IMR-90 (cell line): ENCODE results near the gene RGMA. TPM values are rescaled to one million over a fixed set of nuclear protein-coding genes. Genes with fewer than 3 reads are reported as not detected.

Source experiments
- ATAC-seq: fragments of 200-7000 bp; cut with Tn5 transposase; 2 replicates; pipeline ENCODE4 v1.9.1; 2020; ENCODE audit warnings: low read depth, mild to moderate bottlenecking, moderate library complexity
- BruUV-seq: library from RNA; stranded (reverse); fragments of 400-500 nt; replicated peaks from 2 replicates; lab custom pipeline; 2021; lab: Mats Ljungman, UMichigan
- CTCF ChIA-PET: fragments of 300-600 bp; formaldehyde crosslinking; extraction: SDS; loops from one replicate; lab custom pipeline; 2021; ENCODE audit warnings: antibody characterized with exemption; lab: Yijun Ruan, JAX
- POLR2A ChIA-PET: fragments of 300-600 bp; sonication (Branson Sonifier 250); formaldehyde crosslinking; loops from one replicate; lab custom pipeline; 2022; ENCODE audit warnings: antibody characterized with exemption; ENCODE audit not compliant: unreplicated experiment; lab: Charles Lee
- DNase-seq: peaks from one replicate; pipeline ENCODE4 v3.0.0; 2013
- H2AFZ ChIP-seq: replicated peaks from 2 replicates; pipeline ENCODE3; 2013; ENCODE audit warnings: low read length, mild to moderate bottlenecking; ENCODE audit not compliant: poor library complexity
- H2AK5ac ChIP-seq: 2 replicates; pipeline ENCODE4 v1.6.1; 2013; ENCODE audit warnings: low read depth, low read length, inconsistent platforms
- H2AK9ac ChIP-seq: replicated peaks from 2 replicates; pipeline ENCODE3; 2013; ENCODE audit warnings: mild to moderate bottlenecking, low read depth, low read length, moderate library complexity; ENCODE audit not compliant: poor library complexity
- H2BK120ac ChIP-seq: 2 replicates; pipeline ENCODE4 v1.6.1; 2013; ENCODE audit warnings: low read depth, low read length, inconsistent platforms
- H2BK15ac ChIP-seq: 3 replicates; pipeline ENCODE4 v1.6.1; 2013; ENCODE audit warnings: low read depth, low read length, inconsistent platforms
- H2BK20ac ChIP-seq: 2 replicates; pipeline ENCODE4 v1.6.1; 2013; ENCODE audit warnings: low read depth, mild to moderate bottlenecking, inconsistent platforms, low read length, moderate library complexity
- H2BK5ac ChIP-seq: 2 replicates; pipeline ENCODE4 v1.6.1; 2013; ENCODE audit warnings: mild to moderate bottlenecking, low read depth, low read length, inconsistent platforms; ENCODE audit not compliant: poor library complexity, severe bottlenecking
- H3K14ac ChIP-seq: replicated peaks from 2 replicates; pipeline ENCODE4 v1.6.1; 2013; ENCODE audit warnings: low read depth, low read length, inconsistent platforms
- H3K18ac ChIP-seq: 2 replicates; pipeline ENCODE4 v1.6.1; 2013; ENCODE audit warnings: low read depth, low read length, control low read depth
- H3K23ac ChIP-seq: 2 replicates; pipeline ENCODE4 v1.6.1; 2013; ENCODE audit warnings: low read depth, low read length, inconsistent platforms
- H3K27ac ChIP-seq: 2 replicates; pipeline ENCODE4 v1.5.1; 2013; ENCODE audit warnings: mild to moderate bottlenecking, control low read depth, low read length; ENCODE audit not compliant: insufficient read depth
- H3K27me3 ChIP-seq: 2 replicates; pipeline ENCODE4 v1.6.1; 2013; ENCODE audit warnings: low read length; ENCODE audit not compliant: control insufficient read depth, insufficient read depth
- H3K36me3 ChIP-seq: 2 replicates; pipeline ENCODE4 v1.6.1; 2013; ENCODE audit warnings: low read length, mixed read lengths; ENCODE audit not compliant: control insufficient read depth, insufficient read depth
- H3K4ac ChIP-seq: 2 replicates; pipeline ENCODE4 v1.6.1; 2013; ENCODE audit warnings: low read depth, low read length, inconsistent platforms
- H3K4me1 ChIP-seq: 2 replicates; pipeline ENCODE4 v1.6.1; 2013; ENCODE audit warnings: low read length, mixed read lengths; ENCODE audit not compliant: control insufficient read depth, insufficient read depth
- H3K4me2 ChIP-seq: 2 replicates; pipeline ENCODE4 v1.6.1; 2013; ENCODE audit warnings: low read depth, mild to moderate bottlenecking, control low read depth, low read length, moderate library complexity
- H3K4me3 ChIP-seq: 2 replicates; pipeline ENCODE4 v1.5.1; 2013; ENCODE audit warnings: low read depth, mild to moderate bottlenecking, control low read depth, low read length, moderate library complexity; ENCODE audit not compliant: insufficient read depth
- H3K56ac ChIP-seq: 2 replicates; pipeline ENCODE4 v1.6.1; 2013; ENCODE audit warnings: low read length, inconsistent platforms; ENCODE audit not compliant: insufficient read depth; ENCODE audit errors: extremely low read depth
- H3K79me1 ChIP-seq, 2 experiments: 2 replicates each; pipeline ENCODE4 v1.6.1; 2013; ENCODE audit warnings: low read length in 2 of 2, inconsistent platforms in 1 of 2, low read depth in 1 of 2
- H3K9ac ChIP-seq: 2 replicates; pipeline ENCODE4 v1.6.1; 2013; ENCODE audit warnings: low read depth, low read length, control low read depth
- H3K9me1 ChIP-seq: 2 replicates; pipeline ENCODE4 v1.6.1; 2013; ENCODE audit warnings: low read length, inconsistent platforms; ENCODE audit not compliant: insufficient read depth
- H3K9me3 ChIP-seq: 2 replicates; pipeline ENCODE4 v1.6.1; 2013; ENCODE audit warnings: low read length; ENCODE audit not compliant: control insufficient read depth, insufficient read depth
- H4K20me1 ChIP-seq: 2 replicates; pipeline ENCODE4 v1.6.1; 2013; ENCODE audit warnings: low read length, inconsistent platforms; ENCODE audit not compliant: insufficient read depth
- H4K5ac ChIP-seq: 2 replicates; pipeline ENCODE4 v1.6.1; 2013; ENCODE audit warnings: mild to moderate bottlenecking, low read depth, low read length, control low read depth
- H4K8ac ChIP-seq, 2 experiments: 2 replicates each; pipeline ENCODE4 v1.6.1; 2013; ENCODE audit warnings: low read depth in 2 of 2, low read length in 2 of 2, control low read depth in 1 of 2, inconsistent platforms in 1 of 2
- H4K91ac ChIP-seq: 2 replicates; pipeline ENCODE4 v1.6.1; 2013; ENCODE audit warnings: low read depth, low read length, inconsistent platforms; ENCODE audit not compliant: insufficient read depth
- BHLHE40 ChIP-seq: fragments of 150-350 bp; IDR thresholded peaks from 2 replicates; pipeline ENCODE4 v1.6.1; 2016; ENCODE audit warnings: mild to moderate bottlenecking, low read depth, low read length
- CEBPB ChIP-seq: IDR thresholded peaks from 2 replicates; pipeline ENCODE4 v1.6.1; 2012; ENCODE audit warnings: low read depth, low read length, improper control_type of control experiment
- CHD1 ChIP-seq: IDR thresholded peaks from 2 replicates; pipeline ENCODE4 v1.6.1; 2012; ENCODE audit warnings: low read depth, low read length, improper control_type of control experiment
- FOS ChIP-seq: fragments of 150-350 bp; IDR thresholded peaks from 2 replicates; pipeline ENCODE4 v1.6.1; 2016; ENCODE audit warnings: low read depth, low read length
- MAFK ChIP-seq: IDR thresholded peaks from 2 replicates; pipeline ENCODE4 v1.6.1; 2012; ENCODE audit warnings: low read depth, low read length, improper control_type of control experiment
- MAZ ChIP-seq: IDR thresholded peaks from 2 replicates; pipeline ENCODE4 v1.6.1; 2012; ENCODE audit warnings: low read depth, mild to moderate bottlenecking, low read length, improper control_type of control experiment, moderate library complexity, borderline replicate concordance
- MXI1 ChIP-seq: IDR thresholded peaks from 2 replicates; pipeline ENCODE4 v1.6.1; 2012; ENCODE audit warnings: low read depth, mild to moderate bottlenecking, low read length, moderate library complexity, borderline replicate concordance
- NFE2L2 ChIP-seq: fragments of 150-350 bp; IDR thresholded peaks from 2 replicates; pipeline ENCODE4 v1.6.1; 2016; ENCODE audit warnings: low read depth, mild to moderate bottlenecking, low read length
- POLR2A ChIP-seq: IDR thresholded peaks from 2 replicates; pipeline ENCODE4 v1.6.1; 2012; ENCODE audit warnings: mild to moderate bottlenecking, low read depth, low read length
- RAD21 ChIP-seq: IDR thresholded peaks from 2 replicates; pipeline ENCODE4 v1.6.1; 2012; ENCODE audit warnings: low read length, improper control_type of control experiment
- RCOR1 ChIP-seq: IDR thresholded peaks from 2 replicates; pipeline ENCODE4 v1.6.1; 2012; ENCODE audit warnings: mild to moderate bottlenecking, low read length, improper control_type of control experiment; ENCODE audit not compliant: insufficient replicate concordance
- RFX5 ChIP-seq: IDR thresholded peaks from 2 replicates; pipeline ENCODE4 v1.8.0; 2012; ENCODE audit warnings: low read depth, mild to moderate bottlenecking, low read length, moderate library complexity
- SMC3 ChIP-seq: fragments of 150-350 bp; IDR thresholded peaks from 2 replicates; pipeline ENCODE4 v1.6.1; 2016; ENCODE audit warnings: low read depth, mild to moderate bottlenecking, antibody characterized with exemption, low read length, moderate library complexity
- WGBS, 2 experiments: methylation state at CpG; one replicate each; pipeline versions ENCODE4 v1.1.5 to v1.1.7; 2013; ENCODE audit warnings: missing lambda C conversion rate in 2 of 2; ENCODE audit not compliant: insufficient read length in 1 of 2; ENCODE audit errors: extremely low coverage in 2 of 2; 5-methylcytosine and 5-hydroxymethylcytosine counted together
- dilution Hi-C: fragments of 300-500 bp; cut with HindIII; formaldehyde crosslinking; loops from one replicate; pipeline ENCODE4 v1.14.3; 2018; ENCODE audit warnings: low sequenced_read_pairs; ENCODE audit not compliant: unreplicated experiment
- in situ Hi-C: fragments of 300-500 bp; cut with MboI; formaldehyde crosslinking; loops from 3 replicates; pipeline ENCODE4 v1.14.3; 2019; ENCODE audit warnings: low sequenced_read_pairs, inconsistent platforms, mixed read lengths
- intact Hi-C: fragments of 100-400 bp; cut with micrococcal nuclease; formaldehyde crosslinking; loops from 2 replicates; pipeline ENCODE4 v1.10.0; 2022
- polyA plus RNA-seq, 3 experiments: library from polyadenylated mRNA; depleted of rRNA; stranded (reverse); fragments of >200 nt; gene quantifications; 2 replicates each; pipeline ENCODE4 v1.2.3, GENCODE V29; 2012; ENCODE audit warnings: low replicate concordance in 1 of 3
- total RNA-seq: library from RNA; depleted of rRNA; stranded (reverse); fragments of >200 nt; gene quantifications from 2 replicates; pipeline ENCODE4 v1.2.3, GENCODE V29; 2012
- TF ChIP-seq, protein P1 (sequence below): fragments of 150-350 bp; IDR thresholded peaks from 2 replicates; pipeline ENCODE4 v1.6.1; 2017; ENCODE audit warnings: mild to moderate bottlenecking, antibody characterized with exemption, low read length, low read depth
- TF ChIP-seq, protein P2 (sequence below): fragments of 150-350 bp; IDR thresholded peaks from 2 replicates; pipeline ENCODE4 v1.6.1; 2016; ENCODE audit warnings: low read depth, mild to moderate bottlenecking, low read length, moderate library complexity, borderline replicate concordance
- TF ChIP-seq, protein P3 (sequence below): conservative IDR thresholded peaks from 2 replicates; pipeline ENCODE4 v1.5.1; 2012; ENCODE audit warnings: mild to moderate bottlenecking, low read depth, low read length, improper control_type of control experiment

RGMA gene
- total and polyA plus RNA-seq, 2 of the 4 experiments (the other 2 are of a cell fraction) = 0.18 to 0.26 TPM

DNA sequence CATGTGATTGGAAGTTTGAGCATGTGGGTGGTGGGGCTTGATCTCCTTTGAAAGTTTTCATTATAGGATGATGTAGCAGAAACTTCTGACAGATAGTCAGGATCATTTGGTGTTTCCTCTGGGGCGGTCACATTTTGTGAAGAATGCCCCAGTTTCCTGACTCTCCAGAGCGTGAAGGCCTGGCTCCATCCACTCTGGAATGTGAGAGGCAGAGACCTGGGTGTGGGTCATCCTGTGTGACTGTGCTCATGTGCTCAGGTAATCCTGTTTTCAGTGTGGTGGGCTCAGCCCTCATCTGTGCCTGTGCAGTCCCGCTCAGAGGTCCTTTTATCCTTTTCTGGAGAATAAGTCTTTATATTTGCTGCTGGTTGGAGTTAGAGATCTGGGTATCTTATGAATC lies 81.0 kb downstream of the RGMA start:
- Histone ChIP-seq H3K14ac (no peak overlapping the region), H3K23ac (no peak overlapping the region), H3K36me3 (peaks cover 60% of the 10 kb centered on the region), H3K56ac (no peak overlapping the region), H2BK5ac (no peak overlapping the region), H3K18ac (no peak overlapping the region), H4K8ac (no peak overlapping the region), H4K91ac (no peak overlapping the region), H3K79me1 (peaks cover 42 to 47% of the 10 kb centered on the region in 2 experiments), H3K9me1 (no peaks in the 10 kb centered on the region), H4K5ac (no peak overlapping the region), H3K4me2 (no peak overlapping the region), H3K4ac (no peak overlapping the region), H2BK15ac (no peak overlapping the region), H3K27ac (no peak overlapping the region), H2BK120ac (no peak overlapping the region), H3K27me3 (no peaks in the 10 kb centered on the region), H4K20me1 (peaks cover 9% of the 10 kb centered on the region; the same call in 1 of the 2 replicates), H2AK5ac (no peak overlapping the region), H3K4me1 (peaks cover 3% of the 10 kb centered on the region; the same call in 1 of the 2 replicates), H3K9ac (no peak overlapping the region), H2BK20ac (no peak overlapping the region), H3K9me3 (no peaks in the 10 kb centered on the region), H2AFZ (no peak overlapping the region), H2AK9ac (no peak overlapping the region), H3K4me3 (no peak overlapping the region)
- in situ Hi-C loops = no loop called here
- BruUV-seq = no TSS peak
- DNase-seq (no peak), ATAC-seq (no peak)
- CTCF ChIA-PET = no interaction called here
- POLR2A ChIA-PET = no interaction called here
- WGBS, 2 experiments = no CpG with 5 or more reads among the region's 3 CpGs
- dilution Hi-C loops = no loop called here
- intact Hi-C loops = loop anchor here (5.0 kb wide), 1 partner anchor 66 kb away; no protein-coding TSS in a partner anchor
- no peak for TF ChIP-seq CEBPB
- TF ChIP-seq MAFK = no peak
- no peak for TF ChIP-seq RAD21
- TF ChIP-seq, protein P1, sequence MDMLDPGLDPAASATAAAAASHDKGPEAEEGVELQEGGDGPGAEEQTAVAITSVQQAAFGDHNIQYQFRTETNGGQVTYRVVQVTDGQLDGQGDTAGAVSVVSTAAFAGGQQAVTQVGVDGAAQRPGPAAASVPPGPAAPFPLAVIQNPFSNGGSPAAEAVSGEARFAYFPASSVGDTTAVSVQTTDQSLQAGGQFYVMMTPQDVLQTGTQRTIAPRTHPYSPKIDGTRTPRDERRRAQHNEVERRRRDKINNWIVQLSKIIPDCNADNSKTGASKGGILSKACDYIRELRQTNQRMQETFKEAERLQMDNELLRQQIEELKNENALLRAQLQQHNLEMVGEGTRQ = no peak
- no peak for TF ChIP-seq SMC3
- no peak for TF ChIP-seq MXI1
- TF ChIP-seq FOS = no peak
- TF ChIP-seq, protein P2, sequence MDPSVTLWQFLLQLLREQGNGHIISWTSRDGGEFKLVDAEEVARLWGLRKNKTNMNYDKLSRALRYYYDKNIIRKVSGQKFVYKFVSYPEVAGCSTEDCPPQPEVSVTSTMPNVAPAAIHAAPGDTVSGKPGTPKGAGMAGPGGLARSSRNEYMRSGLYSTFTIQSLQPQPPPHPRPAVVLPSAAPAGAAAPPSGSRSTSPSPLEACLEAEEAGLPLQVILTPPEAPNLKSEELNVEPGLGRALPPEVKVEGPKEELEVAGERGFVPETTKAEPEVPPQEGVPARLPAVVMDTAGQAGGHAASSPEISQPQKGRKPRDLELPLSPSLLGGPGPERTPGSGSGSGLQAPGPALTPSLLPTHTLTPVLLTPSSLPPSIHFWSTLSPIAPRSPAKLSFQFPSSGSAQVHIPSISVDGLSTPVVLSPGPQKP = no peak
- no peak for TF ChIP-seq MAZ
- TF ChIP-seq BHLHE40 = no peak
- no peak for TF ChIP-seq CHD1
- TF ChIP-seq POLR2A = no peak
- no peak for TF ChIP-seq RCOR1
- no peak for TF ChIP-seq RFX5
- TF ChIP-seq, protein P3, sequence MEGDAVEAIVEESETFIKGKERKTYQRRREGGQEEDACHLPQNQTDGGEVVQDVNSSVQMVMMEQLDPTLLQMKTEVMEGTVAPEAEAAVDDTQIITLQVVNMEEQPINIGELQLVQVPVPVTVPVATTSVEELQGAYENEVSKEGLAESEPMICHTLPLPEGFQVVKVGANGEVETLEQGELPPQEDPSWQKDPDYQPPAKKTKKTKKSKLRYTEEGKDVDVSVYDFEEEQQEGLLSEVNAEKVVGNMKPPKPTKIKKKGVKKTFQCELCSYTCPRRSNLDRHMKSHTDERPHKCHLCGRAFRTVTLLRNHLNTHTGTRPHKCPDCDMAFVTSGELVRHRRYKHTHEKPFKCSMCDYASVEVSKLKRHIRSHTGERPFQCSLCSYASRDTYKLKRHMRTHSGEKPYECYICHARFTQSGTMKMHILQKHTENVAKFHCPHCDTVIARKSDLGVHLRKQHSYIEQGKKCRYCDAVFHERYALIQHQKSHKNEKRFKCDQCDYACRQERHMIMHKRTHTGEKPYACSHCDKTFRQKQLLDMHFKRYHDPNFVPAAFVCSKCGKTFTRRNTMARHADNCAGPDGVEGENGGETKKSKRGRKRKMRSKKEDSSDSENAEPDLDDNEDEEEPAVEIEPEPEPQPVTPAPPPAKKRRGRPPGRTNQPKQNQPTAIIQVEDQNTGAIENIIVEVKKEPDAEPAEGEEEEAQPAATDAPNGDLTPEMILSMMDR = no peak
- TF ChIP-seq NFE2L2 = no peak
